ENCODE results near the gene PDZD11. TPM values are rescaled to one million over a fixed set of nuclear protein-coding genes. Genes with fewer than 3 reads are reported as not detected.

The PDZD11 gene
- total RNA-seq, 1 experiment from 2014 or later: 30.6 TPM

DNA sequence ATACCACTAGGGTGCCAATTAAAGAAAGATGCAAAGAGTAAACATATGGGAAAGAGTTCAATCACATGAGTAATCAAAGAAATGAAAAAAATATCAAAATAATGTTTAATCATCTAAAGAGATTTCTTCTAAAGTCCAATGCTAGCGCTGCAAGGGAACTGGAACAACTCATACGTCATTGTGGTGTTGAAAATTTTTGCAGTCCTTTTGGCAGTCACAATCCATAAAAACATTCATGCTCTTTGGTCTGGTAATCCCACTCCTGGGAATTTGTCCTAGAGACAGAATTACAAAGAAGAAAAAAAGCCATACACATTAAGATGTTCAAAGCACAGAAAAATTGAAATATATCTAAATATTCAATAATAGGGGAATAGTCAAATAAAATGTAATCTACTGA is 34.3 kb downstream of the PDZD11 start:
- no peak overlapping the region for H3K27ac ChIP-seq (ENCODE audit: insufficient read length, low read depth, low read length)
- H3K18ac ChIP-seq (ENCODE audit: insufficient read length, low read depth, low read length): no peak overlapping the region
- H4K5ac ChIP-seq (ENCODE audit: insufficient read length, low read depth, low read length): no peak overlapping the region
- Mint-ChIP-seq H3K9me3 (peaks cover 72 to 80% of the 10 kb centered on the region in 2 experiments), H3K27me3 (ENCODE audit: low read depth) (no peaks in the 10 kb centered on the region), H3K27ac (no peak overlapping the region), H3K4me1 (peaks cover 10 to 13% of the 10 kb centered on the region in 2 experiments), H3K36me3 (ENCODE audit: insufficient read depth in 1 of 3, low read depth in 3 of 3) (peaks cover 0 to 5% (median 4%) of the 10 kb centered on the region in 3 experiments; a peak in 3 of 7 replicates), H3K4me3 (no peak overlapping the region)
- H2BK20ac ChIP-seq (ENCODE audit: low read depth, low read length, poor library complexity, severe bottlenecking): no peak overlapping the region
- no peaks in the 10 kb centered on the region for H3K79me2 ChIP-seq (ENCODE audit: insufficient read depth, low read length)
- no peak overlapping the region for H2BK15ac ChIP-seq (ENCODE audit: low read depth, low read length)
- no peak overlapping the region for H2BK5ac ChIP-seq (ENCODE audit: insufficient read length, low read length)
- no peak overlapping the region for H4K91ac ChIP-seq (ENCODE audit: insufficient read length, low read depth, low read length)
- H3K79me1 ChIP-seq (ENCODE audit: insufficient read depth, low read depth, low read length, poor library complexity, severe bottlenecking): no peaks in the 10 kb centered on the region
- H3K9ac ChIP-seq (ENCODE audit: extremely low read depth, insufficient read length, low read length): no peak overlapping the region
- H3K14ac ChIP-seq (ENCODE audit: insufficient read depth, low read length): no peak overlapping the region
- no peak overlapping the region for H3K56ac ChIP-seq (ENCODE audit: insufficient read length, low read depth, low read length)
- no peak overlapping the region for H2AK5ac ChIP-seq (ENCODE audit: insufficient read length, low read length)
- H3K9me3 ChIP-seq (ENCODE audit: control insufficient read depth, low read depth, low read length): peaks cover 44% of the 10 kb centered on the region
- no peak overlapping the region for H3K4ac ChIP-seq (ENCODE audit: low read depth, low read length)
- no peak overlapping the region for H2BK12ac ChIP-seq (ENCODE audit: insufficient read length, low read depth, low read length)
- no peak overlapping the region for H3K23ac ChIP-seq (ENCODE audit: insufficient read length, low read depth, low read length)
- no peak overlapping the region for H4K8ac ChIP-seq (replicated peaks; ENCODE audit: insufficient read length, low read depth, low read length)
- no peaks in the 10 kb centered on the region for H3K27me3 ChIP-seq (ENCODE audit: insufficient read depth, low read length)
- no peaks in the 10 kb centered on the region for H3K23me2 ChIP-seq (ENCODE audit: insufficient read length, low read depth, low read length, poor library complexity, severe bottlenecking)
- DNase-seq: no peak
- no peaks in the 10 kb centered on the region for H4K20me1 ChIP-seq (ENCODE audit: control insufficient read depth, insufficient read depth, insufficient read length)
- no peak overlapping the region for H3T11ph ChIP-seq (ENCODE audit: low read length)
- no peaks in the 10 kb centered on the region for H3K4me1 ChIP-seq (ENCODE audit: insufficient read depth, low read length)
- no CpG with 5 or more reads among the region's 2 CpGs for WGBS (ENCODE audit: extremely low coverage, insufficient read length, low lambda C conversion rate)
- no peak overlapping the region for H3K4me2 ChIP-seq (ENCODE audit: insufficient read depth, insufficient read length, low read length)
- no peak overlapping the region for H2AFZ ChIP-seq (ENCODE audit: low read length)
- TF ChIP-seq, protein P1, sequence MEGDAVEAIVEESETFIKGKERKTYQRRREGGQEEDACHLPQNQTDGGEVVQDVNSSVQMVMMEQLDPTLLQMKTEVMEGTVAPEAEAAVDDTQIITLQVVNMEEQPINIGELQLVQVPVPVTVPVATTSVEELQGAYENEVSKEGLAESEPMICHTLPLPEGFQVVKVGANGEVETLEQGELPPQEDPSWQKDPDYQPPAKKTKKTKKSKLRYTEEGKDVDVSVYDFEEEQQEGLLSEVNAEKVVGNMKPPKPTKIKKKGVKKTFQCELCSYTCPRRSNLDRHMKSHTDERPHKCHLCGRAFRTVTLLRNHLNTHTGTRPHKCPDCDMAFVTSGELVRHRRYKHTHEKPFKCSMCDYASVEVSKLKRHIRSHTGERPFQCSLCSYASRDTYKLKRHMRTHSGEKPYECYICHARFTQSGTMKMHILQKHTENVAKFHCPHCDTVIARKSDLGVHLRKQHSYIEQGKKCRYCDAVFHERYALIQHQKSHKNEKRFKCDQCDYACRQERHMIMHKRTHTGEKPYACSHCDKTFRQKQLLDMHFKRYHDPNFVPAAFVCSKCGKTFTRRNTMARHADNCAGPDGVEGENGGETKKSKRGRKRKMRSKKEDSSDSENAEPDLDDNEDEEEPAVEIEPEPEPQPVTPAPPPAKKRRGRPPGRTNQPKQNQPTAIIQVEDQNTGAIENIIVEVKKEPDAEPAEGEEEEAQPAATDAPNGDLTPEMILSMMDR (conservative IDR thresholded peaks at IDR 0.05): no peak
- no peak overlapping the region for H2BK120ac ChIP-seq (ENCODE audit: low read depth, low read length, poor library complexity, severe bottlenecking)
